ENCODE results near the gene DNAH7.

- TF ChIP-seq CTCF (IDR thresholded peaks at IDR 0.05; ENCODE audit: insufficient read depth, low read depth, low read length) (no peak), EZH2 (IDR thresholded peaks at IDR 0.05; ENCODE audit: insufficient read depth, low read length) (no peak)
Observed at GRCh38 chr2:195824478-195824877, 244.2 kb downstream of the DNAH7 start.
